ENCODE data around the gene FOXL2NB. TPM values are rescaled to one million over a fixed set of nuclear protein-coding genes. Genes with fewer than 3 reads are reported as not detected.
A peak's percentile ranks its signal among the peaks of the same experiment; 100 is the strongest.

FOXL2NB gene
- total RNA-seq, 1 experiment from 2014 or later: 11.4 TPM

- H3K36me3 ChIP-seq (ENCODE audit: control insufficient read depth, insufficient read depth, low read length): no peaks in the 10 kb centered on the region
- no peak for ATAC-seq
- no peaks in the 10 kb centered on the region for H3K9me3 ChIP-seq (ENCODE audit: control insufficient read depth, insufficient read depth, low read depth, low read length)
- in situ Hi-C loops (cut with HindIII; ENCODE audit: low pct_unique_long_range_greater_than_20kb, low sequenced_read_pairs) (no loop called here), intact Hi-C loops (cut with micrococcal nuclease; ENCODE audit: unreplicated experiment) (no loop called here)
- peaks cover 14% of the 10 kb centered on the region for H3K4me1 ChIP-seq (ENCODE audit: control insufficient read depth, insufficient read depth, low read length)
- no peak overlapping the region for H3K4me3 ChIP-seq (ENCODE audit: low read depth in 2 of 2, low read length in 2 of 2)
- ChIA-PET POLR2A (no interaction called here), CTCF (interaction anchor here (0.6 to 1.6 kb wide), 6 partner anchors 11 to 563 kb away, joined by 3 to 10 read pairs (median 4); no protein-coding TSS in a partner anchor)
- DNase-seq (ENCODE audit: low read depth, low spot score): no peak
- TF ChIP-seq TCF7L2 (IDR thresholded peaks at IDR 0.05; ENCODE audit: low read depth, low read length) (no peak), REST (IDR thresholded peaks at IDR 0.05; ENCODE audit: insufficient read depth in 1 of 2, low read depth in 2 of 2, low read length in 1 of 2) (no peak), SIN3A (IDR thresholded peaks at IDR 0.05; ENCODE audit: borderline replicate concordance, insufficient read depth, low read depth, low read length) (no peak), POLR2AphosphoS5 (IDR thresholded peaks at IDR 0.05; ENCODE audit: low read depth, low read length) (no peak), CTCF (IDR thresholded peaks at IDR 0.05) (no peak)
- peak overlapping the region; percentile 19; the same call in 1 of the 2 replicates for H3K27ac ChIP-seq (ENCODE audit: low read length)
- BruUV-seq (replicated peaks): no TSS peak
- no peaks in the 10 kb centered on the region for H3K27me3 ChIP-seq (ENCODE audit: control insufficient read depth, insufficient read depth, low read length)
Observed at GRCh38 chr3:138933981-138934691, 12.9 kb upstream of the FOXL2NB start.

- in situ Hi-C loops (cut with HindIII; ENCODE audit: low pct_unique_long_range_greater_than_20kb, low sequenced_read_pairs): no loop called here
- peak overlapping the region; percentile 45 to 57 for H3K4me3 ChIP-seq (ENCODE audit: low read depth in 2 of 2, low read length in 2 of 2)
- intact Hi-C loops (cut with micrococcal nuclease; ENCODE audit: unreplicated experiment): no loop called here
Observed at GRCh38 chr3:138935505-138935862, 11.5 kb upstream of the FOXL2NB start.

More at GRCh38 chr3:138935505-138935862, 11.5 kb upstream of the FOXL2NB start:
- no peak for DNase-seq (ENCODE audit: low read depth, low spot score)
- Histone ChIP-seq H3K4me1 (ENCODE audit: control insufficient read depth, insufficient read depth, low read length) (peaks cover 14% of the 10 kb centered on the region), H3K36me3 (ENCODE audit: control insufficient read depth, insufficient read depth, low read length) (no peaks in the 10 kb centered on the region), H3K27me3 (ENCODE audit: control insufficient read depth, insufficient read depth, low read length) (no peaks in the 10 kb centered on the region), H3K9me3 (ENCODE audit: control insufficient read depth, insufficient read depth, low read depth, low read length) (no peaks in the 10 kb centered on the region), H3K27ac (ENCODE audit: low read length) (peak overlapping the region; percentile 75)
- ChIA-PET POLR2A (interaction anchor here (0.5 to 0.7 kb wide), 2 partner anchors 14 to 185 kb away, joined by 3 to 4 read pairs; no protein-coding TSS in a partner anchor), CTCF (interaction anchor here (0.6 to 1.5 kb wide), 13 partner anchors 8 to 453 kb away, joined by 3 to 33 read pairs (median 7); partner anchors contain the start of genes FOXL2 and FOXL2NB)
- ATAC-seq: no peak
- TF ChIP-seq SIN3A (IDR thresholded peaks at IDR 0.05; ENCODE audit: borderline replicate concordance, insufficient read depth, low read depth, low read length) (no peak), POLR2AphosphoS5 (IDR thresholded peaks at IDR 0.05; ENCODE audit: low read depth, low read length) (no peak), REST (IDR thresholded peaks at IDR 0.05; ENCODE audit: insufficient read depth in 1 of 2, low read depth in 2 of 2, low read length in 1 of 2) (no peak), TCF7L2 (IDR thresholded peaks at IDR 0.05; ENCODE audit: low read depth, low read length) (no peak), CTCF (IDR thresholded peaks at IDR 0.05) (no peak)
- BruUV-seq (replicated peaks): no TSS peak

Data from Panc1 (cell line).